Testis (tissue), 2 donors: ENCODE measurements around the gene PTPRG.

ENCODE experiments used
- CTCF ChIP-seq, 3 experiments: fragments of 450-650 bp in 2 of 3; fragments of 200-600 bp in 1 of 3; sonication (generic) in 1 of 3; IDR thresholded peaks; one replicate each; pipeline ENCODE4 v1.5.1; 2016 to 2019; ENCODE audit warnings: antibody characterized with exemption in 3 of 3, mild to moderate bottlenecking in 2 of 3, moderate library complexity in 1 of 3
- POLR2A ChIP-seq: fragments of 450-650 bp; IDR thresholded peaks from one replicate; pipeline ENCODE4 v1.6.1; 2017; ENCODE audit warnings: antibody characterized with exemption, mild to moderate bottlenecking, moderate library complexity

- TF ChIP-seq POLR2A (no peak), CTCF (IDR thresholded peaks at IDR 0.05) (no peak)
Observed at GRCh38 chr3:62110443-62111225, 549.3 kb downstream of the PTPRG start.
